ENCODE measurements around the gene ERCC4. TPM values are rescaled to one million over a fixed set of nuclear protein-coding genes. Genes with fewer than 3 reads are reported as not detected.

ERCC4 gene
- total RNA-seq, 1 donor from 2014 or later, result 13.9 TPM

DNA sequence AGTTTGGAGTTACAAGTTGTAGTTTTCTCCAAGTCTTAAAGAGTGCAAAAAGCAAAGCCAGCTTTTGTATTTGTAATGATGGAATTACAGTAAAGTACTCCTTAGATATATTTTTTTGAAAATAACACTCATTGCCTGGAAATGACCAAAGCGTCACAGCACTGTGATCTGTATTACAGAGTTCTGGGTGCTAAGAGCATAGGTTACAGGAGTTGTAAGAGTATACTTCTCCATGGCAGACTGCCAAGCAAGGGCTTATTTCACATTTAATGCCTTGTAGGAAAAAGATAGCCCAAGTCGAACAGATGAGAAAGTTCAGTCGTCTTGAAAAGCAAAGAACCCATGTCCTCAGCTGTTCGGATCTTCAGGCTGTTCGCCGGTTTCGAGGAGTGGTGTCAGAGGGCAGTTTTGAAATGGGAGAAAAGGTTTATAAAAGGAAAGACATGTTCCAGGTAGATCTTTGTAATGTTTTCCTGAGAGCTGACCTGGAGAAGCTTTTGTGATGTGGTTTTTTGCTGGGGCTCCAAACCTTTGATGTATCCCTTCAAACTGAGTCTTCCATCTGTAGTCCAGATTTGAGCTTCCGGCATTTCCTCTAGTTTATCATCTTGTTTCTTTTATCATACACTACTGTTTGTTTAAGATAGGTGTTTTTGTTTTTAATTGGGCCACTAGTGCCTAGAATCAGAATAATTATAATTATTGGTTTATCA lies 41.3 kb downstream of the ERCC4 start:
- H3K9me3 Mint-ChIP-seq (ENCODE audit: unreplicated experiment), result no peaks in the 10 kb centered on the region
- H3K27ac Mint-ChIP-seq (ENCODE audit: unreplicated experiment), result peak overlapping the region; percentile 55

DNA sequence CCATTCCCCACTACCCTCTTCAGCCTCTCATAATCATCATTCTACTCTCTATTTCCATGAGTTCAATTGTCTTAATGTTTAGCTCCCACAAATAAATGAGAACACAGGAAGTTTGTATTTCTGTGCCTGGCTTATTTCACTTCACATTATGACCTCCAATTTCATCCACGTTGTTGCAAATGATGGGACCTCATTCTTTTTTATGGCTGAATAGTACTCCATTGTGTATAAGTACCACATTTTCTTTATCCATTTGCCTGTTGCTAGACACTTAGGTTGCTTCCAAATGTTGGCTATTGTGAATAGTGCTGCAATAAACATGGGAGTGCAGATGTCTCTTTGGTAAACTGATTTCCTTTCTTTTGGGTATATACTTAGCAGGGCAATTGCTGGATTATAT lies 42.3 kb downstream of the ERCC4 start:
- no peak for DNase-seq (ENCODE audit: low read depth)

More for the DNA sequence above, 41.3 kb downstream of the ERCC4 start:
- H3K9ac ChIP-seq (ENCODE audit: low read length), result no peak overlapping the region
- H3K4me2 ChIP-seq (ENCODE audit: low read length), result no peak overlapping the region
- no peaks in the 10 kb centered on the region for H4K20me1 ChIP-seq (ENCODE audit: insufficient read depth, low read length)
- H3K4me3 ChIP-seq (ENCODE audit: insufficient read depth, low read depth, low read length), result no peak overlapping the region
- no peaks in the 10 kb centered on the region for H3K9me3 ChIP-seq (ENCODE audit: insufficient read depth, low read depth, low read length)
- Mint-ChIP-seq H3K4me1 (ENCODE audit: low read depth, unreplicated experiment) (peaks cover 31% of the 10 kb centered on the region), H3K36me3 (ENCODE audit: low read depth, unreplicated experiment) (peaks cover 2% of the 10 kb centered on the region), H3K4me3 (ENCODE audit: unreplicated experiment) (no peak overlapping the region), H3K27me3 (ENCODE audit: low read depth, unreplicated experiment) (no peaks in the 10 kb centered on the region)
- H2AFZ ChIP-seq (ENCODE audit: low read depth, low read length), result no peak overlapping the region
- no peak for TF ChIP-seq EZH2 (IDR thresholded peaks at IDR 0.05; ENCODE audit: insufficient read depth, low read length)
- TF ChIP-seq, protein P1, sequence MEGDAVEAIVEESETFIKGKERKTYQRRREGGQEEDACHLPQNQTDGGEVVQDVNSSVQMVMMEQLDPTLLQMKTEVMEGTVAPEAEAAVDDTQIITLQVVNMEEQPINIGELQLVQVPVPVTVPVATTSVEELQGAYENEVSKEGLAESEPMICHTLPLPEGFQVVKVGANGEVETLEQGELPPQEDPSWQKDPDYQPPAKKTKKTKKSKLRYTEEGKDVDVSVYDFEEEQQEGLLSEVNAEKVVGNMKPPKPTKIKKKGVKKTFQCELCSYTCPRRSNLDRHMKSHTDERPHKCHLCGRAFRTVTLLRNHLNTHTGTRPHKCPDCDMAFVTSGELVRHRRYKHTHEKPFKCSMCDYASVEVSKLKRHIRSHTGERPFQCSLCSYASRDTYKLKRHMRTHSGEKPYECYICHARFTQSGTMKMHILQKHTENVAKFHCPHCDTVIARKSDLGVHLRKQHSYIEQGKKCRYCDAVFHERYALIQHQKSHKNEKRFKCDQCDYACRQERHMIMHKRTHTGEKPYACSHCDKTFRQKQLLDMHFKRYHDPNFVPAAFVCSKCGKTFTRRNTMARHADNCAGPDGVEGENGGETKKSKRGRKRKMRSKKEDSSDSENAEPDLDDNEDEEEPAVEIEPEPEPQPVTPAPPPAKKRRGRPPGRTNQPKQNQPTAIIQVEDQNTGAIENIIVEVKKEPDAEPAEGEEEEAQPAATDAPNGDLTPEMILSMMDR (IDR thresholded peaks at IDR 0.05; ENCODE audit: insufficient read depth, low read depth, low read length), result no peak
- no peaks in the 10 kb centered on the region for H3K36me3 ChIP-seq (ENCODE audit: insufficient read depth, low read length)
- no peaks in the 10 kb centered on the region for H3K79me2 ChIP-seq (ENCODE audit: insufficient read depth, low read length)
- peak; percentile 23 for DNase-seq (ENCODE audit: low read depth)
- peaks cover 29% of the 10 kb centered on the region for H3K4me1 ChIP-seq (ENCODE audit: insufficient read depth, low read length)
- peaks cover 2% of the 10 kb centered on the region for H3K27me3 ChIP-seq (ENCODE audit: insufficient read depth, low read length)
- no peak overlapping the region for H3K27ac ChIP-seq (ENCODE audit: low read depth, low read length)
- FAIRE-seq, result no peak

More for the DNA sequence above, 42.3 kb downstream of the ERCC4 start:
- Histone ChIP-seq H3K4me3 (ENCODE audit: insufficient read depth, low read depth, low read length) (no peak overlapping the region), H3K4me1 (ENCODE audit: insufficient read depth, low read length) (peaks cover 19% of the 10 kb centered on the region), H3K36me3 (ENCODE audit: insufficient read depth, low read length) (no peaks in the 10 kb centered on the region), H3K27ac (ENCODE audit: low read depth, low read length) (no peak overlapping the region), H2AFZ (ENCODE audit: low read depth, low read length) (no peak overlapping the region), H3K9ac (ENCODE audit: low read length) (no peak overlapping the region), H3K9me3 (ENCODE audit: insufficient read depth, low read depth, low read length) (no peaks in the 10 kb centered on the region), H3K27me3 (ENCODE audit: insufficient read depth, low read length) (peaks cover 2% of the 10 kb centered on the region), H3K79me2 (ENCODE audit: insufficient read depth, low read length) (no peaks in the 10 kb centered on the region), H3K4me2 (ENCODE audit: low read length) (no peak overlapping the region), H4K20me1 (ENCODE audit: insufficient read depth, low read length) (no peaks in the 10 kb centered on the region)
- H3K27ac Mint-ChIP-seq (ENCODE audit: unreplicated experiment), result no peak overlapping the region
- H3K36me3 Mint-ChIP-seq (ENCODE audit: low read depth, unreplicated experiment), result peaks cover 2% of the 10 kb centered on the region
- no peak for FAIRE-seq
- no peaks in the 10 kb centered on the region for H3K9me3 Mint-ChIP-seq (ENCODE audit: unreplicated experiment)
- peaks cover 21% of the 10 kb centered on the region for H3K4me1 Mint-ChIP-seq (ENCODE audit: low read depth, unreplicated experiment)
- TF ChIP-seq, protein P1 (IDR thresholded peaks at IDR 0.05; ENCODE audit: insufficient read depth, low read depth, low read length), result no peak
- TF ChIP-seq EZH2 (IDR thresholded peaks at IDR 0.05; ENCODE audit: insufficient read depth, low read length), result no peak
- H3K4me3 Mint-ChIP-seq (ENCODE audit: unreplicated experiment), result no peak overlapping the region
- H3K27me3 Mint-ChIP-seq (ENCODE audit: low read depth, unreplicated experiment), result no peaks in the 10 kb centered on the region
